Mononuclear cell (primary cell): ENCODE measurements around the gene MAGI1. TPM values are rescaled to one million over a fixed set of nuclear protein-coding genes. Genes with fewer than 3 reads are reported as not detected.

Source experiments
- H3K27me3 ChIP-seq: 2 replicates; pipeline ENCODE4 v1.6.0; 2011; ENCODE audit warnings: low read length, control low read depth; ENCODE audit not compliant: insufficient read depth
- H3K4me1 ChIP-seq: 2 replicates; pipeline ENCODE4 v1.5.1; 2011; ENCODE audit warnings: mild to moderate bottlenecking, low read length, control low read depth; ENCODE audit not compliant: insufficient read depth
- H3K4me3 ChIP-seq: 2 replicates; pipeline ENCODE4 v1.5.1; 2011; ENCODE audit warnings: mild to moderate bottlenecking, low read length, moderate library complexity
- H3K9me3 ChIP-seq: 2 replicates; pipeline ENCODE4 v1.5.1; 2011; ENCODE audit warnings: low read depth, mild to moderate bottlenecking, control low read depth, low read length
- total RNA-seq: library from RNA; depleted of rRNA; stranded (reverse); fragments of >200 nt; gene quantifications from one replicate; pipeline ENCODE4 v1.2.3, GENCODE V29; 2012

MAGI1 gene
- total RNA-seq, 1 donor: not detected

DNA sequence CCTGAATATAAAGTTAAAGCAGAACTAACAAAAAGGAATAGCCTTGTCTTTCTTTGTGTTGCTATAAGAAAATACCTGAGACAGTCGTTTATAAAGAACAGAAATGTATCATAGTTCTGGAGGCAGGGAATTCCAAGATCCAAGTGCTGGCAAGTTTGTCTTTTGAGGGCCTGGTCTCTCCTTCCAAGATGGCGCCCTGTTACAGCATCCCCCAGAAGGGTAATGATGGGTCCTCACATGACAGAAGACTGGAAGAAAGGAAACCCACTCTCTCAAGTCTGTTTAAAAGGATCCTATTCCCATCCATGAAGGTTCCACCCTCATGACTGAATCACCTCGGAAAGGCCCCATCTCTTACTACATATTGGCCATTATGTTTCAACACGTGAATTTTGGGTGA is 435.1 kb downstream of the MAGI1 start:
- Histone ChIP-seq H3K27me3 (no peaks in the 10 kb centered on the region), H3K9me3 (no peaks in the 10 kb centered on the region), H3K4me3 (no peak overlapping the region), H3K4me1 (no peaks in the 10 kb centered on the region)

GRCh38 chr3:65600888-65601287 is 437.8 kb downstream of the MAGI1 start:
- Histone ChIP-seq H3K4me3 (no peak overlapping the region), H3K4me1 (no peaks in the 10 kb centered on the region), H3K27me3 (no peaks in the 10 kb centered on the region), H3K9me3 (no peaks in the 10 kb centered on the region)

DNA sequence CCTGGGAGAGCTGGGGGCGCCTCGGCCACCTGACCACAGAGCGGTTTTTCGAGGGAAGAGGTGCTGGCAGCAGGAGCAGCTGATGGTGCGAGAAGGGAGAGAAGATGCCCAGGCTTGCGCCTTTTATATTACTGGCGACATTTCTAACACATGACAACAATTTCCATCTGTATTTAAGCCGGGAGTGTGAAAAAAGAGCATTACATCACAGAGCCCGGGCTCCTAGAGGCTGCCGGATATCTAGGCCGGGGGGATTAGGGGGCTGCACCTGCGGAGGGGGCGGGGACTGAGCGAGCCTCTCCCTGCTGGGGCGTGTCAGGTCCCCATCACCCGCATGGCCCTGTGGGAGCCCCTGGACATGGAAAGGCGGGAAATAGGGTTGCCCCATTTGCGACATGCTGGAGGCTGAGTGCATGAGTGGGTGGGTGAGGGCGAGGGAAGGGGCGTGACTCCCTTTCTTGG is 440.7 kb downstream of the MAGI1 start:
- no peaks in the 10 kb centered on the region for H3K27me3 ChIP-seq
- no peaks in the 10 kb centered on the region for H3K4me1 ChIP-seq
- H3K4me3 ChIP-seq: no peak overlapping the region
- H3K9me3 ChIP-seq: no peaks in the 10 kb centered on the region

- no peaks in the 10 kb centered on the region for H3K27me3 ChIP-seq
- no peak overlapping the region for H3K4me3 ChIP-seq
- H3K9me3 ChIP-seq: no peaks in the 10 kb centered on the region
- H3K4me1 ChIP-seq: no peaks in the 10 kb centered on the region
Measured at GRCh38 chr3:65597226-65597951, 441.3 kb downstream of the MAGI1 start.

- no peak overlapping the region for H3K4me3 ChIP-seq
- no peaks in the 10 kb centered on the region for H3K4me1 ChIP-seq
- H3K27me3 ChIP-seq: no peaks in the 10 kb centered on the region
- no peaks in the 10 kb centered on the region for H3K9me3 ChIP-seq
Measured at GRCh38 chr3:65596571-65597225, 442.0 kb downstream of the MAGI1 start.

DNA sequence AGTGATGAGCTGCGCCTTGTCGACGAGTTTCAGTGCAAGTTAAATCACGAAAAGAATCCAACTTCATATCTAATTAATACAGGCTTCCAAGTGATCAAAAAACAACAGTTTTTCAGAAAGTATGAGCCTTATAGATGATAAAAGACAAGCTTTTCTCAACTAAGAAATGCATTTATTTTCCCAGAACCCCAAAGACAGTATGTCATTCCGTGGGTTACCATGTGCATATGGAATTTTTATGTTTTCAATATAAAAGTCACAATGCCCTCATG is 442.8 kb downstream of the MAGI1 start:
- H3K27me3 ChIP-seq: no peaks in the 10 kb centered on the region
- no peaks in the 10 kb centered on the region for H3K9me3 ChIP-seq
- no peak overlapping the region for H3K4me3 ChIP-seq
- no peaks in the 10 kb centered on the region for H3K4me1 ChIP-seq

GRCh38 chr3:65595222-65596028 is 443.3 kb downstream of the MAGI1 start:
- no peak overlapping the region for H3K4me3 ChIP-seq
- H3K4me1 ChIP-seq: no peaks in the 10 kb centered on the region
- no peaks in the 10 kb centered on the region for H3K9me3 ChIP-seq
- H3K27me3 ChIP-seq: no peaks in the 10 kb centered on the region

- Histone ChIP-seq H3K27me3 (no peaks in the 10 kb centered on the region), H3K4me1 (no peaks in the 10 kb centered on the region), H3K9me3 (no peaks in the 10 kb centered on the region), H3K4me3 (no peak overlapping the region)
Measured at GRCh38 chr3:65593780-65594752, 444.7 kb downstream of the MAGI1 start.

- H3K9me3 ChIP-seq: no peaks in the 10 kb centered on the region
- no peaks in the 10 kb centered on the region for H3K4me1 ChIP-seq
- no peaks in the 10 kb centered on the region for H3K27me3 ChIP-seq
Measured at GRCh38 chr3:65591313-65591712, 447.4 kb downstream of the MAGI1 start.

GRCh38 chr3:65588884-65589283 is 449.8 kb downstream of the MAGI1 start:
- H3K4me3 ChIP-seq: no peak overlapping the region
- H3K27me3 ChIP-seq: no peaks in the 10 kb centered on the region
- no peaks in the 10 kb centered on the region for H3K9me3 ChIP-seq

More at GRCh38 chr3:65591313-65591712, 447.4 kb downstream of the MAGI1 start:
- no peak overlapping the region for H3K4me3 ChIP-seq

DNA sequence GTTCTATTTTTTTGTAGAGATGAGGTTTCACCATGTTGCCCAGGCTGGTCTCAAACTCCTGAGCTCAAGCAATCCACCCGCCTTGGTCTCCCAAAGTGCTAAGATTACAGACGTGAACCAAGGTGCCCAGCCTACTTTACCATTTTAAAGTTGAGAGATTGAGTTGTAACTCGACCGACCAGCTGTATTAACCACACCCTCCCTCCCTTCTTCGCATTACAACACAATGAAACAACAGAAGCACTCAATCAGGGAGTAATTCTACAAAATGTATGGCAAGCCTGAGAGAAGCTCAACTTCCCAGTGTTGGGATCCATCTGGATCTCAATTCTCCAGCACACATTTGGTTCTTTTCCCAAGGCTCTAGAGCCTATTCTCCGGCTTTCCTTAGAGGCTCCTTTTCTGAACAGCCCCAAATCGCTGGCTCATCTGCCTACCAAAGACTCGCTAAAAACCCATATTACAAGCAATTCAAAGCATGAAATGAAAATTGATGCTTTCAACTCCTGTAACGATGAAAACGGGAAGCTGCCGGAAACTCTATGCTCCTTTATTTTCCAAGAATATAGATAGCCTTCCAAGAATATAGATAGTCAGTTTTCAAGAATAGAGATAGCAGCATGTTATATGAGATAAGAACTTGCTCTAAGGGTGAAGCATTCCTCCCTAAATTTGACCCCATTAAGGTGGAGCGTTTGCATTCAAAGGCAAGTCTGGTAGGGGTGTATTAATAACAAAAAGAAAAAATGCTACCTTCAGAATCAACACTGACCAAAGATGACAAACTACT is 450.9 kb downstream of the MAGI1 start:
- Histone ChIP-seq H3K4me3 (no peak overlapping the region), H3K27me3 (no peaks in the 10 kb centered on the region), H3K9me3 (no peaks in the 10 kb centered on the region), H3K4me1 (no peaks in the 10 kb centered on the region)

More at GRCh38 chr3:65588884-65589283, 449.8 kb downstream of the MAGI1 start:
- H3K4me1 ChIP-seq: no peaks in the 10 kb centered on the region

- H3K27me3 ChIP-seq: no peaks in the 10 kb centered on the region
Measured at GRCh38 chr3:65584913-65585312, 453.8 kb downstream of the MAGI1 start.

DNA sequence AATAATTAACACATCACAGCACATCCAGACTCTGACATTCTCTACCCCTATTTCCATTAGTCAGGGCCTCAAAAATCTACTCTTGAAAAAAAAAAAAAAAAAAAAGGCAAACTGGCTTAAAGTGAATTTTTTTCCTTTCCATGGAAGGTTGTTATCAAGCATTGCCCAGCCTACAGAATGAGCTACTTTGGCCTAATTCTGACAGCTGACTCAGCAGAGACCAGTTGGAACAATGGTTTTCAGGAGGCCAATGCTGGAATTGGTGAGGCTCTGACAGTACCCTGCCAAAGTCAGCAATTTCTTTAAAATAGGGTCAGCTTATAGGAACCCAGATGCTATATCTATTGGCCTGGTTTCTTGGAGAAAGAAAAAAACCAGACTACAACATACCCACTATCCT is 454.7 kb downstream of the MAGI1 start:
- H3K4me1 ChIP-seq: no peaks in the 10 kb centered on the region
- H3K4me3 ChIP-seq: no peak overlapping the region
- no peaks in the 10 kb centered on the region for H3K27me3 ChIP-seq
- H3K9me3 ChIP-seq: no peaks in the 10 kb centered on the region

More at GRCh38 chr3:65584913-65585312, 453.8 kb downstream of the MAGI1 start:
- no peaks in the 10 kb centered on the region for H3K9me3 ChIP-seq
- no peak overlapping the region for H3K4me3 ChIP-seq
- H3K4me1 ChIP-seq: no peaks in the 10 kb centered on the region

DNA sequence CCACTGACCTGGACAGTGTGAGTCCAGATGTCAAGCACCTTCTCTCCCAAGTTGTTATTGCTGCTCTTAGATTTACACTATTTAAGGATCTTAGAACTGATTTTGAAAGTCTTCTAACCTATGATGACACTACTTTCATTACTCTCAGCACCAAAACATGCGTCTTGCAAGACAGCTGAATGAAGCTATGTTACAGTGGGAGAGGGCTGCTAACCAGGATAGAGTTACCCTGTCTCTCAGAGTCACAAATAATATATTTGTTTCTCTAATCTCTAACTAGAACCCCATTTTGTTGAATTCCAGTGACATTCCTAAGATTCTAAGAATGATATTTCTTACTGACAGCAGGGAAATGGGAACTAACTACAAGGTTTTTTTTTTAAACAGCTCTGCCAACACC is 455.5 kb downstream of the MAGI1 start:
- no peaks in the 10 kb centered on the region for H3K4me1 ChIP-seq
- no peaks in the 10 kb centered on the region for H3K9me3 ChIP-seq
- no peaks in the 10 kb centered on the region for H3K27me3 ChIP-seq
- no peak overlapping the region for H3K4me3 ChIP-seq
